Uterus (tissue), 4 donors: Measurements from ENCODE around the gene VEZF1. TPM values are rescaled to one million over a fixed set of nuclear protein-coding genes. Genes with fewer than 3 reads are reported as not detected.

Experiments used
- DNase-seq, 2 donors: peaks; one replicate each; pipeline ENCODE4 v3.0.0-alpha.2; 2019 to 2020
- H3K27ac ChIP-seq, 2 donors: fragments of 200-600 bp; sonication (generic); 1 replicate in 1 of 2; 2 replicates in 1 of 2; pipeline ENCODE4 v1.5.1; 2016 to 2018
- H3K27me3 ChIP-seq, 2 donors: fragments of 200-600 bp; sonication (generic); one replicate each; pipeline ENCODE4 v1.5.1; 2018 to 2019; ENCODE audit warnings: control low read depth in 1 of 2
- H3K36me3 ChIP-seq, 2 donors: fragments of 200-600 bp; sonication (generic); one replicate each; pipeline ENCODE4 v1.5.1; 2019; ENCODE audit warnings: control low read depth in 1 of 2
- H3K4me1 ChIP-seq, 2 donors: fragments of 200-600 bp; sonication (generic); one replicate each; pipeline ENCODE4 v1.5.1; 2018 to 2019; ENCODE audit warnings: control low read depth in 1 of 2
- H3K4me3 ChIP-seq, 2 donors: fragments of 200-600 bp; sonication (generic); 1 replicate in 1 of 2; 2 replicates in 1 of 2; pipeline ENCODE4 v1.5.1; 2018 to 2019; ENCODE audit warnings: mild to moderate bottlenecking in 1 of 2
- H3K9me3 ChIP-seq, 2 donors: fragments of 200-600 bp; sonication (generic); one replicate each; pipeline ENCODE4 v1.5.1; 2019; ENCODE audit warnings: control low read depth in 1 of 2
- CTCF ChIP-seq, 4 experiments: fragments of 200-600 bp in 2 of 4; fragments of 450-650 bp in 2 of 4; sonication (generic) in 2 of 4; IDR thresholded peaks; one replicate each; pipeline ENCODE4 v1.5.1; 2016 to 2019; ENCODE audit warnings: antibody characterized with exemption in 4 of 4, mild to moderate bottlenecking in 2 of 4, moderate library complexity in 1 of 4
- POLR2A ChIP-seq, 2 donors: fragments of 450-650 bp; IDR thresholded peaks; one replicate each; pipeline ENCODE4 v1.6.1; 2016; ENCODE audit warnings: antibody characterized with exemption in 2 of 2, mild to moderate bottlenecking in 1 of 2, moderate library complexity in 1 of 2
- intact Hi-C: fragments of 100-400 bp; cut with DNase I; formaldehyde crosslinking; loops from one replicate; pipeline ENCODE4 v1.15.1; 2023; ENCODE audit warnings: low total_unique reads
- total RNA-seq, 4 donors: library from RNA; depleted of rRNA in 3 of 4; stranded (reverse); fragments of >200 nt in 3 of 4; gene quantifications; one replicate each; pipeline versions ENCODE4 v1.1.0 to v1.2.4, GENCODE V29; 2014 to 2023
- donor health status: DM: yes; HTN: yes; CAD: no.

Gene VEZF1
- total RNA-seq, 4 donors from 2014 or later: 58.8 to 133 (median 110) TPM

DNA sequence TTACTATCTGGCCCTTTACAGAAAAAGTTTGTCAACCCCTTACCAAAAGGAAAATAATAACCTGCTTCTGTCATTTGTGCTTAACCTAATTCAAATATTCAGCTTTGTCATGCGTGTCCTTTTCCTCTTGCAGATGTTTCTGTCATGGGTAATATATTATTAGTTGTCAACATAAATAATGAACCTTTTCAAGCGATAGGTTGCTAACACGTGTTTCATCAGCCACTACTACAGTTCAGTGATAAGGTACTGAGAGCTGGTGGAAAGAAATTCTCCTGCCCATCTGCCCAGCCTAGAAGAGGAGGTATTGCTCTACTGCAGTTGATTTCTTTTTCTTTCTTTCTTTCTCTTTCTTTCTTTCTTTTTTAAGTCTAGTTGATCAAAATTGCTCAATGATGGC is 31.0 kb upstream of the VEZF1 start:
- no peaks in the 10 kb centered on the region for H3K9me3 ChIP-seq
- H3K27me3 ChIP-seq: no peaks in the 10 kb centered on the region
- H3K4me3 ChIP-seq: no peak overlapping the region
- H3K27ac ChIP-seq: no peak overlapping the region
- intact Hi-C loops: no loop called here
- H3K4me1 ChIP-seq: no peaks in the 10 kb centered on the region
- no peak for DNase-seq
- no peak for TF ChIP-seq CTCF (IDR thresholded peaks at IDR 0.05)
- TF ChIP-seq POLR2A (IDR thresholded peaks at IDR 0.05): no peak
- H3K36me3 ChIP-seq: no peaks in the 10 kb centered on the region

DNA sequence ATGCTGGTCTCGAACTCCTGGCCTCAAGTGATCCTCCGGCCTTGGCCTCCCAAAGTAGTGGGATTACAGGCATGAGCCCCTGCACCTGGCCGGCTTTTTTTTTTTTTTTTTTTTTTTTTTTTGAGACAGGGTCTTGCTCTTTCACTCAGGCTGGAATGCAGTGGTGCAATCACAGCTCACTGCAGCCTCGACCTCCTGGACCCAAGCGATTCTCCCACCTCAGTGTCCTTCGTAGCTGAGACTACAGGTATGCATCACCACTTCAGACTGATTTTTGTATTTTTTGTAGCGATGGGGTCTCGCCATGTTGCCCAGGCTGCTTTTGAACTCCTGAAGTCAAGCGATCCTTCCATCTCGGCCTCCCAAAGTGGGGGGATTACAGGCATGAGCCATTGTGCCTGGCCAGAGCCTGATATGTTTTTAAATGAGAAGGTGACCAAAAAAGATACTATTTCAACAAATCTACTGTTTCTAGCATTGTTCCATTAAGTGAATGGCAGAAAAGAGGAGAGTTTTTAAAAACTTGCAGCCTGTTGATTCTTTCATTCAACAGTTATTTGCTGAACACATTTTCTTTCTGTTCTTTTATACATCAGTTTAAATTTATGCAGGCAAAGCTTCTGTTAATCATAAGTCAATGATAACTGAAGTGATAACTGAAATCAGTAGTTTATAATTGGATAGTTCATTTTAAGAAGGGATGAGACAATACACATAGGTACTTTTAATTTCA is 22.2 kb upstream of the VEZF1 start:
- no peak overlapping the region for H3K4me3 ChIP-seq
- peaks cover 0 to 6% of the 10 kb centered on the region in 2 donors for H3K4me1 ChIP-seq
- intact Hi-C loops: no loop called here
- no peak for DNase-seq
- no peaks in the 10 kb centered on the region for H3K9me3 ChIP-seq
- TF ChIP-seq POLR2A (IDR thresholded peaks at IDR 0.05) (no peak), CTCF (IDR thresholded peaks at IDR 0.05) (no peak)
- no peaks in the 10 kb centered on the region for H3K27me3 ChIP-seq
- no peaks in the 10 kb centered on the region for H3K36me3 ChIP-seq
- no peak overlapping the region for H3K27ac ChIP-seq

- DNase-seq: peak; percentile 18
- no peaks in the 10 kb centered on the region for H3K9me3 ChIP-seq
- H3K36me3 ChIP-seq: no peaks in the 10 kb centered on the region
- H3K27me3 ChIP-seq: no peaks in the 10 kb centered on the region
- no peak for TF ChIP-seq CTCF (IDR thresholded peaks at IDR 0.05)
- no peak for TF ChIP-seq POLR2A (IDR thresholded peaks at IDR 0.05)
- intact Hi-C loops: no loop called here
- peak overlapping the region; percentile 73 to 98 for H3K4me3 ChIP-seq
- H3K4me1 ChIP-seq: peaks cover 9 to 21% of the 10 kb centered on the region in 2 donors
- peak overlapping the region; percentile 94 to 99 for H3K27ac ChIP-seq
Observed at GRCh38 chr17:58007781-58008706, 20.0 kb upstream of the VEZF1 start.

DNA sequence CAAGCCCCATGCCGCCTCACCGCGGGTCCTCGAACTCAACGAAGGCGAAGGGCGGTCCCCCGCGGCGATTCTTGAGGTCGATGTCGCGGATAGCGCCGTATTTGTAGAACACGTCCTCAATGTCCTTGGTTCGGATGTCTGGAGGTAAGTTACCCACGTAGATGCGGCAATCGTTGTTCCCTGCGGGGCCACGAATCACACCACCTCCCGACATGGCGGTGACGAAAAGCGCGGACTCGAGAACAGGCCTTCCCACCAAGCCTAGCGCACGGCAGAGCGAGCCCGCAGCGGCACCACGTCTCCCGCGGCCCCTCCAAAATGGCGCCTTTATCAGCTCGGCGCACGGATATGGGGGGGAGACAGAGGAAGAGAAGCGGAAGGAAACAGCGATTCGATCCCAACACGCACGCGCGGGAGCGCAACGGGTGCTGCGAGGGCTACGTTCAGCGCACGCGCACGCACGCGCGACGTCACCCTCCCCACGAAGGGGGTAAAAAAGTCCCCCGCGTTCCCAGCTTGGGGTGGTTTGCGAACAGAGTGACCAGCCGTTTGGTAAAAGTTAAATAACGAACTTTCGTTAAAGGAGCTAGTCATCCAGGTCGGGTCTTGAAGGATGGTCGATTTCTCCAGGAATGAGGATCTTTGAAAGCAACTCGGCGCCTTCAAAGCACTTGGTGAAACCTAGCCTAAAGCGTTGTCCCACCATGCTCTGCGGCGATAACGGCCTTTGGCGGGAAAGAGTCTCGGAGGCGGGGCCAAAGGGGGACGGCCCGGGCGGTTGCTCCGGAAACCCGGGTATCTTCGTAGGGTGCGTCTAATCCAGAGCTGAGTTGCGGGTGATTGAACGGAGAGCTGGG is 19.1 kb upstream of the VEZF1 start, which contains the start of gene SRSF1:
Gene SRSF1, minus strand, starts transcription at position 323 of the 857 bp plus-strand sequence. Its CDS starts 109 bp downstream, at position 214.
- H3K36me3 ChIP-seq: no peaks in the 10 kb centered on the region
- H3K9me3 ChIP-seq: no peaks in the 10 kb centered on the region
- H3K27ac ChIP-seq: peak within 1 kb of the TSS; percentile 94 to 99
- DNase-seq: peak; percentile 98
- no peaks in the 10 kb centered on the region for H3K27me3 ChIP-seq
- intact Hi-C loops: no loop called here
- peaks cover 9 to 22% of the 10 kb centered on the region in 2 donors for H3K4me1 ChIP-seq
- peak within 1 kb of the TSS; percentile 73 to 98 for H3K4me3 ChIP-seq
- TF ChIP-seq CTCF (IDR thresholded peaks at IDR 0.05) (no peak), POLR2A (IDR thresholded peaks at IDR 0.05) (peak; percentile 89 to 96)
